ENCODE data around the gene UST. TPM values are rescaled to one million over a fixed set of nuclear protein-coding genes. Genes with fewer than 3 reads are reported as not detected.

UST gene
- total and polyA plus RNA-seq, 2 experiments from 2014 or later: 2.9 to 4.0 TPM

- no peak for DNase-seq (ENCODE audit: low read depth in 1 of 2, low spot score in 1 of 2)
- Histone ChIP-seq H3K4me1 (ENCODE audit: low read depth) (no peaks in the 10 kb centered on the region), H3K27me3 (no peaks in the 10 kb centered on the region), H3K36me3 (no peaks in the 10 kb centered on the region), H3K9me3 (ENCODE audit: low read depth) (no peaks in the 10 kb centered on the region), H3K27ac (no peak overlapping the region), H3K4me3 (no peak overlapping the region)
- TF ChIP-seq, protein P1, sequence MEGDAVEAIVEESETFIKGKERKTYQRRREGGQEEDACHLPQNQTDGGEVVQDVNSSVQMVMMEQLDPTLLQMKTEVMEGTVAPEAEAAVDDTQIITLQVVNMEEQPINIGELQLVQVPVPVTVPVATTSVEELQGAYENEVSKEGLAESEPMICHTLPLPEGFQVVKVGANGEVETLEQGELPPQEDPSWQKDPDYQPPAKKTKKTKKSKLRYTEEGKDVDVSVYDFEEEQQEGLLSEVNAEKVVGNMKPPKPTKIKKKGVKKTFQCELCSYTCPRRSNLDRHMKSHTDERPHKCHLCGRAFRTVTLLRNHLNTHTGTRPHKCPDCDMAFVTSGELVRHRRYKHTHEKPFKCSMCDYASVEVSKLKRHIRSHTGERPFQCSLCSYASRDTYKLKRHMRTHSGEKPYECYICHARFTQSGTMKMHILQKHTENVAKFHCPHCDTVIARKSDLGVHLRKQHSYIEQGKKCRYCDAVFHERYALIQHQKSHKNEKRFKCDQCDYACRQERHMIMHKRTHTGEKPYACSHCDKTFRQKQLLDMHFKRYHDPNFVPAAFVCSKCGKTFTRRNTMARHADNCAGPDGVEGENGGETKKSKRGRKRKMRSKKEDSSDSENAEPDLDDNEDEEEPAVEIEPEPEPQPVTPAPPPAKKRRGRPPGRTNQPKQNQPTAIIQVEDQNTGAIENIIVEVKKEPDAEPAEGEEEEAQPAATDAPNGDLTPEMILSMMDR (IDR thresholded peaks at IDR 0.05; ENCODE audit: low read depth, low read length): no peak
These were observed 34.8 kb upstream of the UST start for GRCh38 chr6:148711833-148712654.

- Histone ChIP-seq H3K27ac (no peak overlapping the region), H3K9me3 (ENCODE audit: low read depth) (no peaks in the 10 kb centered on the region), H3K4me1 (ENCODE audit: low read depth) (no peaks in the 10 kb centered on the region), H3K27me3 (no peaks in the 10 kb centered on the region), H3K36me3 (no peaks in the 10 kb centered on the region), H3K4me3 (no peak overlapping the region)
- no peak for DNase-seq (ENCODE audit: low read depth in 1 of 2, low spot score in 1 of 2)
- TF ChIP-seq, protein P1 (IDR thresholded peaks at IDR 0.05; ENCODE audit: low read depth, low read length): no peak
These were observed 33.6 kb upstream of the UST start for GRCh38 chr6:148713033-148713738.

DNA sequence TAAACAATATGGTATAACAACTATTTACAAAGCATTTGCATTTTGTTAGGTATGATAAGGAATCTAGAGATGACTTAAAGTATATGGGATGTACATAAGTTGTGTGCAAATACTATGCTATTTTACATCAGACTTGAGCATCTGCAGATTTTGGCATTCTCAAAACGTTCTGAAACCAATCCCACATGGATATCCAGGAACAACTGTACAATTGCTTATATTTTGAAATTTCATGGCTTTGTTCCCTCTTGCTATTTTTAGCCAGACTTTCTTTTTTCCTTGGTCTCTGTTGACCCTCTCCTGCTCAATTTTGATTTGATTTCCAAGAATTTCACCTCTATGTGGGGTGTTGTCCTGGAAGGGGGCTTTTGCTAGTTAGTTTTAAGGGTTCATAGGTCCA lies 32.9 kb upstream of the UST start:
- no peaks in the 10 kb centered on the region for H3K27me3 ChIP-seq
- no peak overlapping the region for H3K4me3 ChIP-seq
- no peak for DNase-seq (ENCODE audit: low read depth in 1 of 2, low spot score in 1 of 2)
- no peaks in the 10 kb centered on the region for H3K9me3 ChIP-seq (ENCODE audit: low read depth)
- no peaks in the 10 kb centered on the region for H3K36me3 ChIP-seq
- TF ChIP-seq, protein P1 (IDR thresholded peaks at IDR 0.05; ENCODE audit: low read depth, low read length): no peak
- no peak overlapping the region for H3K27ac ChIP-seq
- H3K4me1 ChIP-seq (ENCODE audit: low read depth): no peaks in the 10 kb centered on the region

GRCh38 chr6:148716811-148717210 lies 30.0 kb upstream of the UST start:
- H3K9me3 ChIP-seq (ENCODE audit: low read depth): no peaks in the 10 kb centered on the region
- no peak overlapping the region for H3K27ac ChIP-seq
- H3K27me3 ChIP-seq: no peaks in the 10 kb centered on the region
- TF ChIP-seq, protein P1 (IDR thresholded peaks at IDR 0.05; ENCODE audit: low read depth, low read length): no peak
- H3K36me3 ChIP-seq: no peaks in the 10 kb centered on the region
- peak in 1 of 2 donors; percentile 71 for DNase-seq (ENCODE audit: low read depth in 1 of 2, low spot score in 1 of 2)
- no peak overlapping the region for H3K4me3 ChIP-seq
- no peaks in the 10 kb centered on the region for H3K4me1 ChIP-seq (ENCODE audit: low read depth)

- Histone ChIP-seq H3K36me3 (no peaks in the 10 kb centered on the region), H3K4me3 (no peak overlapping the region), H3K27ac (no peak overlapping the region), H3K4me1 (ENCODE audit: low read depth) (no peaks in the 10 kb centered on the region), H3K27me3 (no peaks in the 10 kb centered on the region), H3K9me3 (ENCODE audit: low read depth) (no peaks in the 10 kb centered on the region)
- peak in 1 of 2 donors; percentile 66 for DNase-seq (ENCODE audit: low read depth in 1 of 2, low spot score in 1 of 2)
- TF ChIP-seq, protein P1 (IDR thresholded peaks at IDR 0.05; ENCODE audit: low read depth, low read length): no peak
These were observed 26.4 kb upstream of the UST start for GRCh38 chr6:148720406-148720805.

Measured in cardiac muscle cell (in vitro differentiated cells and primary cell).